Stimulated activated CD8-positive, alpha-beta memory T cell treated with anti-CD3 and anti-CD28 coated beads, Interleukin-4, amount 100 ng/mL, for 4 hours (primary cell): Measurements from ENCODE around the gene KRT82.

Source experiments
- DNase-seq, 2 donors: peaks; one replicate each; pipeline ENCODE4 v3.0.0-alpha.2; 2020; ENCODE audit warnings: low read depth in 2 of 2, low spot score in 1 of 2

The KRT82 gene

DNA sequence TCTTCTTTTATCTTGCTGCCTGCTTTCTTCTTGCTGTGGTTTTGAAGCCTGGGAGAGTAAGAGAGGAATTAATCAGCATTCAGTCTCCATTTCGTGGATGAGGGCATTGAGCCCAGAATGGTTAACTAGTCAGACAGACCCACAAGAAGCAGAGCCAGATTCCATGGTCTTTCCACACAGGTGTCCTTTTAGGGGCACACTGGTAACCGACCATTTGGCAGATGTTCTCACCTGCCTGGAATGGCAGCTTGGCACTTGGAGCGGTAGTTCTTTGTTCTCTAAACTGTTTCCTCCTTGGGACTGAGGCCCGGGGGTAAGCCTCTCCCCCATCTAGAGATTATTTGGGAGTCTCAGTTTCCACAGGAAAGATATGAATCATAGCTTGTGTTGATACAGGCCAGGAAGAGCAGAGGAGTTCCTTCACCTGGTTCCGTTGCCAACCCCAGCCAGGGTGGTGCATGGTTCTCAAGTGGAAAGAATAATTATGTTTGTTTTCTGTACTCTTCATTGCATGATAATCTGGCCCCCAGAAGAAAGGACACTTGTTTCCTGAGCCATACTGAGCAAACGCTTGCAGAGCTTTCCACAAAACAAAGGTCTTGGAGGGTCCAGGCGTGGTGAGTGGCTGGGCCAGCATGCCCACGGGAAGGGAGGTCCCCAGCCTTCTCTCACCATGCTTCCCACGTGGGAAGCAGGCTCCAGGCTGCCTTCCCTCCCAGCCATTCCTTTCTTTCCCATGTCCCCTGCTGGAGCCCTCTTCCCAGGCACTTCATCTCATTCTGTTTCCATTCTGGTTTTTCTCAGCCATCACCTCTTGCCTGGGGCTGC, 30.1 kb upstream of the KRT82 start:
- no peak for DNase-seq

DNA sequence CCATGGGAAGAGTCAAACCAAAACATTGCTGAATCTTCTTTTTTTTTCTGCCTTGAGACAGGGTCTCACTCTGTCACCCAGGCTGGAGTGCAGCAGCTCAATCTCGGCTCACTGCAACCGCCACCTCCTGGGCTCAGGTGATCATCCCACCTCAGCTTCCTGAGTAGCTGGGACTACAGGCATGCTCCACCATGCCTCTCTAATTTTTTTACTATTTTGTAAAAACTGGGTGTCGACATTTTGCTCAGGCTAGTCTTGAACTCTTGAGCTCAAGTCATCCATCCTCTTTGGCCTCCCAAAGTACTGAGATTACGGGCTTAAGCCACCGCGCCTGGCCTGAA, 29.5 kb upstream of the KRT82 start:
- DNase-seq: no peak

DNA sequence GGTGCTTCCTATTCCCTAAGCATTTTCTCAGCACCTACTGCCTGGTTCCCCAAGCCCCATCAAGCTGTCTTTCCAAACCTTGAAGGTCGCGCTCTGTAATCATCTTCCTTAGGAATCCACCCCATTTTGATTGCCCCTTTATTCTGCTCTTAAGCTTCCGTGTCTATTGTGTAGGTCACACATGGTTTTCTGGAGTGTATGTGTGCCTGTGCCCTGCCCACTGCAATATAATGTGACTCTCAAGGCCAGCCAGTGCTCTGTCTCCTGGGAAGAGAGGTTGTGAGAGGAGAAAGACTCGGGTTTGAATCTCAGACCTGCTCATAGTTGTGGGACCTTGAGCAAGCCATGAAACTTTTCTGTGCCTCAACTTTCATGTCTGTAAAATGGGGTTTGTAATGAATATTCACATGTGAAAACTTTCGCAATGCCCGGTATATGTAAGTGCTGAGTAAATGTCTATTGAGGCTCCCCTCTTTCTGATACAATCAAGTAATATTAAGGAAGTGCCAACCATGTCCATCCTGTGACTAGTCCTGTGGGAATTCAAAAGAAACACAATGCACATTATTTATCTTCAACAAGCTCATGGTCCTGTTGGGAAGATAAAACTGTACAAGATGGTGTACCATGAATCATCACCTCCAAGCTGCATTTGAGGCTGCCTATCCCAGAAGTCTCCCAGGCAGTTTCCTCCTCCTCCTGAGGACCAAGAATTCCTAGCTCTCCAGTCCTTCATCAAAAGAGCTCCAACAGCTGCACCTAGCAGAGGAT, 28.8 kb upstream of the KRT82 start:
- no peak for DNase-seq

DNA sequence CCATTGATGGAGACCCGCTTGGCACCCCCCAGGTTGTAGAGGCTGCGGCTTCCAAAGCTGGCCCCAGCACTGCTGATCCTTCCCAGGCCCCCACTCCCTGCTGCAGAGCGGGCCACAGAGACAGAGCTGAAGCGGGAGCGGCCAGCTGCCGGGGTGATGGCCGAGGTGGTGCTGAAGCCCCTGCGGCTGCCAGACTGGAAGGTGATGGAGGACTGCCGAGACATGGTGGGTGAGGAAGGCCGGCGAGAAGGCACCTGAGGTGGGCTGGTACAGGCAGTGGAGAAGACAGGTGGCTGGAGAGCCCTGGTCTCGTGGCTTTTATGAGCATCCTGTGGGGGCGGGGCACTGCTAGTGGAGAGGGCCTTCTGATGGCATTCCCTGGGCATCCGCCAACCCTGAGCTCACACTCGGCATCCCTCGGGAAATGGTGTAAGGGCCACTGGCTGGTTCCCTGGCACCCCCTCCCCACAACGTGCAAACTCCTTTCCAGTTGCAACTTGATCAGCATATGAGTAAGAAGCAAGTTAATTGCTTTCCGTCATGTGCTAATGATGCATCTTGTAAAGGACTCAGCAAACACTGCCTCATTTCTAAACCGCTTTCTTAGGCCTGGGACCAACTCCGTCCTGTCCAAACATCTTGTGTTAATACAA, 28.1 kb upstream of the KRT82 start, which contains the start of gene KRT75:
TSS of gene KRT75 (minus strand) at position 291 of the 653 bp plus-strand sequence. CDS start at position 224, 67 bp downstream.
- DNase-seq: no peak

DNA sequence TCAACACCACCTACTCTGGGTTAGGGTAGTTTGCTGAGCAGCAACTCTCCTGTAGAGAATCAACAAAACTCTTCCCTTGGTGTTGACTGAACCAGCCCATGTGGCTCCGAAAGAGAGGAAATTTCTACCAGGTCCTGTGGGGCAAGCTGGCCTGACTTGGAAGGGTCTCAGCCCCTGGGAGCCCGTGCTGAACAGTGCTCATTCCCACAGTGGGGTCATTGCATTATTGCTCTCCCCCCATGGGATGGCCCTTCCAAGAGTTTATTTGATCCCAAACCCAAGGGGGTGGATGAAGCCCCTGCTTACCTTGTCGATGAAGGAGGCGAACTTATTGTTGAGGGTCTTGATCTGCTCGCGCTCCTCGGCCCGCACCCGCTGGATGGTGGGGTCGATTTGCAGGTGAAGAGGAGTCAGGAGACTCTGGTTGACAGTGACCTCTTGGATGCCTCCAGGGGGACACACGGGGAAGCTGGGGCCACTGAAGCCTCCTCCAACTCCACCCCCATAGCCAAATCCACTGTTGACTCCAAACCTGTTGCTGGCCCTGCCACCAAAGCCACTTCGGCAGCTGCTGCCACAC, 27.5 kb upstream of the KRT82 start:
- DNase-seq: no peak

DNA sequence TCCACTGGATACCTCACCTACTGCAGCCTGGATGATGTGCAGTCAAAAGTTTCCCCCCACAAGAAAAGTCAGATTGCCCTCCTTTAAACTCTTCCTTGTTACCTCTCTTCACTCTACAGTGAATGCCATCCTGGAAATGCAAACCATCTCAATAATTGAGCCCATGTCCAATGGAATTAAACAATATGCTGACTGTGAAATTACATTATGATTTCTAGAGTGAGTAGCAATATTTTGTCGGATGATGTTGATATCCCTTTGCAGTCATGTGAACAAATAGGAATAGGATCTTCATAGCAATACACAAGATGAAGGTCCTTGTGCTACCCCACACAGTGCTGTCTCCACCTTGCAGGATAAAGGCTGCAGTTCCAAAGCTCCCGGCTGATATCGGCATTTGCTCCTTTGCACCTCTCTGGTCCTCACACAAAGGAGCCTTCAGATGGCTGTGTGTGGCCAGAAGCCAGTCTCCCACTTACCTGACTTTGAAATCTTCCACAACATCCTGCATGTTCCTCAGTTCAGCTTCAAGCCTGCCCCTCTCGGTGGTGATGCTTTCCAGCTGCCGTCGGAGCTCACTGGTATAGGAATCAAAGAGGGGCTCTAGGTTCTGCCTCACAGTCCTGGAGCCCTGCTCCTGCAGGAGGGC, 26.5 kb upstream of the KRT82 start:
- no peak for DNase-seq

DNA sequence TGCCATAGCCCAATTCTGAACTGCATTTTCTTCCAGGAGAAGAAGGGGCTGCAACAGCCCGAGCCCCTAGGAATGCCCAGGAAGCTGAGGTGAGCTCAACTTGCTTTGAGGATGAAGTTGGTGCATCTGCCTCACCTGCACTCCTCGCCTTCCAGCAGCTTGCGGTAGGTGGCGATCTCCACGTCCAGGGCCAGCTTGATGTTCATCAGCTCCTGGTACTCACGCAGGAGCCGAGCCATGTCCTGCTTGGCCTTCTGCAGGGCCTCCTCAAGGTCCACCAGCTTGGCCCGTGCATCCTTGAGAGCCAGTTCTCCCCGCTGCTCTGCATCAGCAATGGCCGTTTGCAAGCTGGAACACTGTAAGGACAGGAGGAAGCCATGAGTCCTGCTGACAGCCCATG, 22.0 kb upstream of the KRT82 start:
- no peak for DNase-seq

DNA sequence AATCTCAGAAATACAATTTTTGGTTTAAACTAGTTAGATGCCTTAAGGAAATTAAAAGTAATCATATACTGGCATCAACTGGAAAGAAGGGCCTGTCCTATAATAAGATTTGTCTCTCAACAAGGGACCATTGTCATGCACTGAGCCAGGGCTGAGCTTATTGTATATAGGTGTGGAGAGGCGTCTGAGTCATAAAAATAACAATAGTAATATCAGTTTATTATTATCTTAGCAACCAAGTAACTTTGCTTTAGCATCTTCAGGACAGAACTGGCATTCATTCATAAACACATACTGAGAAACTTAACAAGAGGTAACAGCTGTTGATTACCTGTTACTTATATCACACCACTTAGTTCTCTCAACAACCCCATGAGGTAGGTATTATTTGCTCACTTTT, 20.9 kb upstream of the KRT82 start:
- DNase-seq: no peak

DNA sequence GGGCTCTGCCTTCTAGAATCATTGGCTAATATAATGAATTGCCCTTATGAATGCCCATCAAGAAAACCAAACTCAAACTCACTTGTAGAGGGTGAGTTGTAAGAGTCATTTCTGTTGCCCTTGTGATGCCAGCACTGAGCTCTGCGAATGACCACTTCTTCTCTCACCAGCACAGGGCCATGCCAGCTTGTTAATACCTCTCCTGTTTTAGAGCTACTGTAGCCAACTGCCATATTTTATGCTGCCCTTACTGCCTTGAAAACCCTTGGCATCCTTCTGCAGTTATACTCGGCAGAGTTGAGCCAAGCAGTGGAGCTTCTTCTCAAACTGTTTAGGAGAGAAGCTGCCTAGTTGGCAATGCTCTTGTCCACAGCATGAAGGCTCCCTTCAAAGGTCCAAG, 19.9 kb upstream of the KRT82 start:
- no peak for DNase-seq

DNA sequence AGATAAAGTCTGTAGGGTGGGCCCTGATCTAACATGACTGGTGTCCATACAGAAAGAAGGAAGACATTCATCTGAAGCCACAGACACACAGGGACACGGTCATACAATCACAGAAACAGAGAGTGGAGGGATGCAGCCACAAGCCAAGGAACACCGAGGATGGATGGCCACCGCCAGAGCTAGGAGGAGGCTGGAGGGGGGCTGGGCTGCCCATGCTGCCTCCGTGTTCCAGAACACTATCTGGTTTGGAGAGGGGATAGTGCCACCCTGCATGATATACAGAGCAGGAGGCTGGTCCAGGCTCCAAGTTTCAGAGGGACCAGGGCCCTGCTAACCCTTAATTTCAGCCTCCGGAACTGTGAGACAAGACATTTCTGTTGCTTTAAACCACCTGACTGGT, 19.3 kb upstream of the KRT82 start:
- DNase-seq: no peak

DNA sequence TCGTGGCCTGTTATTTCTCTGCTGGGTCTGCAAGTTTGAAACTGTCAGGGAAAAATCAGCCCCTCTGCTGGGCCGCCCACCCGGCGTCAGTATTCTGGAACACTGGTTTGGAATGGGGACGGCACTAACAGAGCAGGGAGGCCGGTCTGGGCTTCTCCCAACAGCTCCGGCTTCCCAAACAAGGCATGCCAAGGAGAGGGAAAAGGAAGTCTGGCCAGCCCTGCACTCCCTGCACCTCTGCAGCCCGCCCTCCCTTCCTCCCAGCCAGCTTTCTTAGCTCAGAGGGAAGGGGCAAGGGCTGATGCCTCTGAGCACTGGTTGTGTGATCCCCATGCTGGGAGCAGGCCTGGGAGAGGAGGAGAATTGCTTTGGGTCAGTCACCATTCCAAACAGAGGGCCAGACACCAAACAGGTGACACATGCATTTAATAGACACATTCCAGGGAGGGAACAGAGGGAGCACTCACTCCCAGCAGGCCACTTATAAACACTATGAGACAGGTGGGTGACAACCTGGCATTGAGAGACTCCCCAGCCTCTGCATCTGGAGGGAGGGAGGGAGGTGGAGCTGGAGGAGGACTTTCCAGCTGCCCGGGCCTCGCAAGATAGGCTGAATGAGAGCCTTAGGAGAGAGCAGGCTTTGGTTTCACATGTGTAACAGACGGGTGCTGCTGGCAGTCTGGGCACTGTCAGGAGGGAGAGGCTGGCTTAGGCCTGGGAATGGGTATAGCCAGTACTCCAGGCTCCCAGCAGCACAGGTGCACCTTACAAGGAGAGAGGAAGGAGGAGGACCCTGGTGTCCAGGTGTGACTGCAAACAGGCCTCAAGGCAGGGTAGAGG, 17.7 kb upstream of the KRT82 start:
- no peak for DNase-seq

DNA sequence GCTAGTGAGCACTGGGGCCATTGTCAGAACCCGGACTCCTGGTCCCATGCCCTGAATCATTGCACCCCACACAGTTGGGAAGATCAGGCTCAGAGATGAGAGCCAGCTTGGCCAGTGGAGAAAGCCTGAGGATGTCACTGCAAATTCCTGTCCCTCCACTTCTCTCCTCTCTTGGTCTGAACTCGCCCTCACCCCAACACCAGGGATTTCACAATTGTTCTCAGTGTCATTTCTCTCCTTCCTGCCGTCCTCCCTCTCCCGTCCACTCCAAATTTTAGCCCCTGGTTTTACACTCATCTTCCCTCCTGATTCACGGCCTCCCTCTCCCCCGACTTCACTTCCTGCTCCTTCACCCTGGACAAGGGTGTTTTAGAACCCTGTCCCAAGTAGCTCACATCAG, 16.9 kb upstream of the KRT82 start:
- DNase-seq: no peak

DNA sequence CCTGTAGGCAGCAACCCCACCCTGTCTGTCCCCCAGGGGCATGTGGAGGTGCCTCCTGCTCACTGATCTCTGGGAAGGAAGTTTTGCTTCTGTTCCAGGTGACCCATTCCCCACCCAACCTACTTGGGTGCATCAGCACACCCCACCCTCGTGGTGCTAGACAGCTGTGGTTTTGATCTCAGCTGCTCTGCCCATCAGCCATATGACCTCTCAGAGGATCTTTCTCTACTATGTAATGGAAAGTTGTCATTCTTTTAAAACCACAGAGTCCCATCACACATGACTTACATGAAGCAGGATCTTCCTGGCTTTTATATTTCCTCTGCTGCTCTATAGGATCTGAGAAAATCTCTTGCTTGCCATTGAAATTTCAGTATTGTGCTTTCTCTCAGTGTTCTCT, 13.5 kb upstream of the KRT82 start:
- no peak for DNase-seq

DNA sequence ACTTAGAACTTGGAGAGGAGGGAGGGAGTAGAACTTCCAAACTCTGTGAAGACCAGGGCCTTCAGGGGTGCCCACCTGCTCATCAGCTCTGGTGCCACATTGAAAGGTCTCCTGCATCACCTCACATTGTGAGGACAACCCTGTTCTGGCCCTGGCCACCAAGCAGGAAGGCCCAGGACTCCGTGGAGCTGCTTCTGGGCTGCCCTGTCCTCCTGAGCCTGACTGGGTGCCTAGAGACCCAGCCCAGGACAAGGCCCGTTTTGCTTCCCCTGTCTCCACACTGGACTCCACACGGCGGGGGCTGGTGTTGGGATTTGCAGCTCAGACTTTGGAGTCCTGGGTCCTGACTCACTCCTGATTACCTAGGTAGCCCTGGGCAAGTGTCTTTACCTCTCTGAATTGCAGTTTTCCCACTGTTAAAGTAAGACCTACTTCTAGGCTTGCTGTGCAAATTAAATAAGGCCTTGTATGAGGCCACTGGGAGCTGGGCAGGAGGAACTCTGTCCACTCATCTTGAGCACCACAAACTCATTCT, 12.5 kb upstream of the KRT82 start:
- DNase-seq: no peak

DNA sequence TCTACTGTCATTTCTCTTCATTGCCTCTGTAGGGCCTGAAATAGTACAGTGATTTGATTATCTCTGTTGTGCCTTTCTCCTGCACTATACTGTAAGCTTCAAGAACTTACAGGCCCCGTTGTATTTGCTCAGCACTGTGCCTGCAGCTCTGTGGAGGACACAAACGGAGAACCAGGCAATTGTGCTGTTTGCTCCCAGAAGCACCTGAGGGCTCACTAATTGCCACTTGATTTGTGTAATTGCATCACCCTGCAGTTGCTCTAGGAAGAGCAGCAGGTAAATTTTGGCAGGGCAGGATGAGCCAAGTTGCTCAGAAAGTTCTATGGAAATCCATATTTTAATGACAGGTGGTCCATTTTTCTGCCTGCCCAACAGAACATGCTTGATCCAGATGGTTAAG, 11.6 kb upstream of the KRT82 start:
- no peak for DNase-seq

DNA sequence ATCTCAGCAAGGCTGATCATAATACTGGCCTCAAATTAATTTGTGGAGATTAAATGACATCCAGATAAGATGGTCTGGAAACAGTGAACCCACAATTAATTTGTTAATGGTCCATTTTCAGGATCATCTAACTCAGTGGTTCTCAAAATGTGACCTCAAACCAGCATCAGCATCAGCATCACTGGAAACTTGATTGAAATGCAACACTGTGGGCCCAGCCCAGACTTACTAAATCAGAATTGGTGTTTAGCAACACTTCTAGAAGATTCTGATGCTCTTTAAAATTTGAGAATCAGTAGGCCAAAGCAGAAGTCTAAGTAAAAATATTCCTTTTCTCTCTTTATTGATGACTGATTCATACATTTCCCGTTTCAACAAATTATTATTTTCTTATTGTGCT, 10.7 kb upstream of the KRT82 start:
- no peak for DNase-seq

DNA sequence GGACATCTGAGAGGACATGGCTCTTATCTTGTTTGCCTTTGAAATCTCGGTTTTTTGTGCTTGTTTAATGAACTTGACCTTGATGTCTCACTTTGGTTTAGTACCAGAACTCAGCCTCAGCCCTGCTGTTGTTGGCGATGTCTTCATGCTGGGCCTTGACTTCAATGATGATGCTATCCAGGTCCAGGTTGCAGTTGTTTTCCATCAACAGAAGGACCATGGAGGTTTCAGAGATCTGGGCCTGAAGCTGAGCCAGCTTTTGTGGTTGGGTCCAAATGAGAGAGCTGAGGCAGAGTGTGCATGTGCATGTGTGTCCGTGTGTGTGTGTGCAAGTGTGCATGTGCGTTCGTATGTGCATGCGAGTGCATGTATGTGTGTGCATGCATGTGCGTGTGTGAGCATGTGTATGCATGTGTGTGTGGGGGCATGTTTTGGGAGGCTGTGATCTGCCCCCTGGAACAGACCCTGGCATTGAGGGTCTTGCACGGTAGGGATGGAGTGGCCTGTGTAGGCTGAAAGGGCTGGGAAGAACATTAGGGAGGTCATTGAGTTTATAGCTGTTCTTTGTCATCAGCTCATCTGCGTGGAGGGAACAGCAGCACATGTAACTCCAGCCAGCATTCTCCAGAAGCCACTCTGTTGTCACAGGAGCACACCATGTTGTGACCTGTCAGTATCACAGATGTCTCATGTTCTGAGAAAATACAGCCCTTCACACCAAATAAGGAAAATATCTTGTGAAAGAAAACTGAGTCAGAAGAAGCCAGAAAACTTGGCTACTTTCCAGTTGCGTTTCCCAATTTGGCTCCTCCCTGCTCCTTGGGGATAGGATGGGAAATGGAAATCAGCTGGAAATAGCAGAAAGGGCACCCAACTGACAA, 10.0 kb upstream of the KRT82 start:
- DNase-seq: no peak

DNA sequence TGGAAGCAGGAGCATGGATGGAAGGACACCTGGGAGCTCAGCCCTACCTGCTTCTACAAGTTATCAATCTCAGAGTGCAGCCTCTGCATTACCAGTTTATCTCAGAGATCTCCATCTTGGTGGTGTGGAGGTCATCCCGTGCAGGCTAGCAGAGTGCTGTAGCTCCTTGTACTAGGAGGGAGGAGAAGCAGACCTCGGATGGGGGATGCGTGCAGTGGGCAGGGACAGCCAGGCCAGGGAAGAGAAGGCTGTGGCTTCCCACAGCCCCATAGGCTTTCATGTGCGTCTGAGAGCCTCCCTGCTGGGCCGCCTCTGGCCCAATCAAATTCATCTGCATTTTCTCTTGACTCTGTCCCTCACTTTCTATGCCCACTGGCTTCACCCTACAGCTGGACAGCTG, 8.8 kb upstream of the KRT82 start:
- DNase-seq: no peak

DNA sequence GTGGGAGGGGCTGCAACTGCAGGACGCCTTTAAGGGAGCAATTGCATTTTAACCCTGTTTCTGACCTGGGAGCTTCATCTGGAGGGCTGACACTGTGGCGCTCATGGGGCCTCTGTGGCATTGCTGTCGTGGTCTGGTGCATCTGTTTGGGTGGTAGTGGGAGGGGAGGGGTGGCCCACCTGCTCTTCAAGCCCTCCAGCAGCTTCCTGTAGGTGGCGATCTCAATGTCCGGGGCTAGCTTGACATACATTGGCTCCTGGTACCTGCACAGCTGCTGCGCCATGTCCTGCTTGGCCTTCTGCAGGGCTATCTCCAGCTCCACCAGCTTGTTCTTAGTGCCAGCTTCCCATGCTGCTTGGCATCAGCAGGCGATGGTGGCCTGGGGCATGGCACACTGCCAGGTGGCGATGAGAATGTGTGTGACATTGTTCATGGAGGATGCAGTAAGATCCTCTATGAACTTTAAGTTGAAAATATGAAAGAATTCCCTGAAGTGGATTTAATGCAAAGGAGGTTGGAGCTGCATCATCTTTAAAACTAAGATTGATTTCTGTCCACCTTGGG, 7.7 kb upstream of the KRT82 start:
- no peak for DNase-seq
